GM12874 (cell line): ENCODE data around the gene MEF2D.

Experiments used
- CTCF ChIP-seq: IDR thresholded peaks from 2 replicates; pipeline ENCODE4 v1.5.1; 2011; ENCODE audit warnings: low read depth, mild to moderate bottlenecking, control low read depth, low read length, moderate library complexity; ENCODE audit not compliant: insufficient read depth

The MEF2D gene

GRCh38 chr1:156499194-156499841 is 1.3 kb downstream of the MEF2D start:
- TF ChIP-seq CTCF, result no peak

- no peak for TF ChIP-seq CTCF
Observed at GRCh38 chr1:156498432-156499193, 2.0 kb downstream of the MEF2D start.

GRCh38 chr1:156497743-156498431 is 2.7 kb downstream of the MEF2D start:
- no peak for TF ChIP-seq CTCF

GRCh38 chr1:156497078-156497742 is 3.4 kb downstream of the MEF2D start:
- no peak for TF ChIP-seq CTCF

GRCh38 chr1:156496211-156496761 is 4.3 kb downstream of the MEF2D start:
- TF ChIP-seq CTCF, result no peak

GRCh38 chr1:156495401-156496140 is 5.0 kb downstream of the MEF2D start:
- no peak for TF ChIP-seq CTCF
